DND-41 (cell line): Measurements from ENCODE around the gene RIC1.

ENCODE experiments used
- CTCF ChIP-seq: IDR thresholded peaks from 2 replicates; pipeline ENCODE4 v1.5.1; 2012; ENCODE audit warnings: borderline replicate concordance, low read length, moderate library complexity, mild to moderate bottlenecking; ENCODE audit not compliant: poor library complexity, severe bottlenecking; ENCODE audit errors: extremely low read depth
- EZH2 ChIP-seq: IDR thresholded peaks from 3 replicates; pipeline ENCODE4 v1.6.1; 2012; ENCODE audit warnings: borderline replicate concordance, low read depth, mild to moderate bottlenecking, moderate library complexity, low read length, inconsistent platforms; ENCODE audit not compliant: severe bottlenecking

DNA sequence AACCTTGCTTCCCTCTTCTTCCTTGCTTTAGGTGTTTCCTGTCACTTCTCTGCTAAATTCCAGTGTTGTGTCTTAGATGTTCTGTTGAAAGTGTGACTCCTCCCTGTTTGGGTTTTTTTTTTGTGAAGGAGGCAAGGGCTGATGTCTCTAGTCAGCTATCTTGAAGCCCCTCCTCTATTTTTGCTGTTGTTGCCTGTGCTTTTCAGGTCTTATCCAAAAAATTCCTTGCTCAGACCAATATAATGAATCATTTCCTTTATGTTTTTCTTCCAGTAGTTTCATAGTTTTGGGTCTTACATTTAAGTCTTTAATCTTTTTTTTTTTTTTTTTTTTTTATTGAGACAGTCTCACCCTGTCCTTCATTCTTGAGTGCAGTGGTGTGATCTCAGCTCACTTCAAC, 22.3 kb downstream of the RIC1 start:
- no peak for TF ChIP-seq CTCF
- no peak for TF ChIP-seq EZH2
